ENCODE data around the gene PPM1M. TPM values are rescaled to one million over a fixed set of nuclear protein-coding genes. Genes with fewer than 3 reads are reported as not detected.
"Not testable (repeated sequence)": the region's sequence is repeated elsewhere in the genome, so short reads cannot be mapped to it uniquely, and the experiment has no call there.

Gene PPM1M
- total RNA-seq, 2 experiments from 2014 or later = 91.1 to 94.1 TPM

- no peaks in the 10 kb centered on the region for H3K27me3 Mint-ChIP-seq
- peaks cover 81% of the 10 kb centered on the region for H3K36me3 Mint-ChIP-seq
- H3K9me3 Mint-ChIP-seq (ENCODE audit: low read depth) = no peaks in the 10 kb centered on the region
- DNase-seq (no peak), ATAC-seq (no peak)
- peaks cover 62% of the 10 kb centered on the region for H3K4me1 Mint-ChIP-seq
- H3K4me3 Mint-ChIP-seq = no peak overlapping the region
- CTCF ChIA-PET = interaction anchor here (0.7 to 1.9 kb wide), 2 partner anchors 9 to 16 kb away, joined by 3 to 10 read pairs; no protein-coding TSS in a partner anchor
- H3K27ac Mint-ChIP-seq = peak overlapping the region; percentile 58
Observed at GRCh38 chr3:52262447-52262846, 16.9 kb downstream of the PPM1M start.

DNA sequence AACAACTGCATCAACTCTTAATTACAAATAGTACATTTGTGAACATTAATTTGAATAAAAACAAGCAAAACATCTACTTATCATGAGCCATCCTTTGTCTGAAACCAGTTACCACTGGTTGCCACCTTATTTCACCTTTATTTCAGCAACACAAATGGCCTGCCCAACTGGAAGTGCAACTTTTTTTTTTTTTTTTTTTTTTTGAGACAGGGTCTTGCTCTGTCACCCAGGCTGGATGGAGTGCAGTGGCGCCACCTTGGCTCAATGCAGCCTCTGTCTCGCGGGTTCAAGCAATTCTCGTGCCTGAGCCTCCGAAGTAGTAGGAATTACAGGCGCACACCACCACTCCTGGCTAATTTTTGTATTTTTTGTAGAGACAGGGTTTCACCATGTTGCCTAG, 19.8 kb downstream of the PPM1M start:
- Mint-ChIP-seq H3K36me3 (peaks cover 68% of the 10 kb centered on the region), H3K27ac (no peak overlapping the region)
- CTCF ChIA-PET = interaction anchor here (1.0 to 1.7 kb wide), 2 partner anchors 34 to 45 kb away, joined by 4 read pairs; no protein-coding TSS in a partner anchor

DNA sequence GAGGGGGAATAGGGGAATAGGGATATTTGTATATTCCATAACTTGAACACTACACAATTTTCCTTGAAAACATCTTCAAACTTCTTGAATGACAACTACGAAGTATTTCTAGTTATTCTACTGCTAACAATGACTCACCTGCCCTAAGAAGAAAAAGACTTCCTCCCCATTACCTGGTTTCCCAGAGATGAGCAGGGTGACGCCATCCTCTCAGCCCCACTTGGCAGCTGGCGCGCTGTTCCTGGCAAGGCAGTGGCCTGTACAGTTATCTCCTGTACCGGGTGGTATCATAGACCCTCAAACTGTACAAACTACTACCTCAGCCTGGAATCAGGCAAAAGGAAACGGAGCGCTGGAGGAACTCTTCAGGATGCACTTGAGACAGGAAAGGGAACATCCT, 22.5 kb downstream of the PPM1M start:
- peaks cover 75% of the 10 kb centered on the region for H3K4me1 Mint-ChIP-seq
- ATAC-seq (no peak), DNase-seq (no peak)
- H3K36me3 Mint-ChIP-seq = peaks cover 67% of the 10 kb centered on the region
- CTCF ChIA-PET = interaction anchor here (1.6 to 2.0 kb wide), 2 partner anchors 9 to 11 kb away, joined by 6 read pairs; partner anchors contain the start of gene WDR82
- no peak overlapping the region for H3K4me3 Mint-ChIP-seq
- no peaks in the 10 kb centered on the region for H3K27me3 Mint-ChIP-seq
- H3K27ac Mint-ChIP-seq = peak overlapping the region; percentile 71
- no peaks in the 10 kb centered on the region for H3K9me3 Mint-ChIP-seq (ENCODE audit: low read depth)

More for the DNA sequence above, 19.8 kb downstream of the PPM1M start:
- no peak for ATAC-seq
- Mint-ChIP-seq H3K4me3 (no peak overlapping the region), H3K27me3 (no peaks in the 10 kb centered on the region), H3K4me1 (peaks cover 72% of the 10 kb centered on the region), H3K9me3 (ENCODE audit: low read depth) (no peaks in the 10 kb centered on the region)
- DNase-seq = no peak

DNA sequence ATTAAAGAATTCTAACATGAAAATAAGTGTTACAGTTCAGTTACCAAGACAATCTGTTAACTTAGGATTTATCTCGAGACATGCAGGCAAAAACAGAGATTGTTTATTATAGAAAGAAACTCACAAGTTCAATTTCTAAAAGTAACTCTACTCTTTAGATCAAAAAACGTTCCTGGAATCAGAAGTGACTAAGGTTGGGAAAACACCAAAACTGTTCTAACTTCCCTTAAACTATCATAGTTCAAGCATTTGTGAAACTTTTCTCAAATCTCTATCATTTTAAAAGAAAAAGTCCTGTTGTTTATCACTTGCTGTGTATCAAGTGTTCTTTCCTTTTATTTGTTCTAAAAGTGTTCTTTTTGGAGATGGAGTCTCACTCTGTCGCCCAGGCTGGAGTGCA, 24.2 kb downstream of the PPM1M start:
- CTCF ChIA-PET = interaction anchor here (1.2 to 3.2 kb wide), 5 partner anchors 24 to 150 kb away, joined by 3 to 12 read pairs (median 6); partner anchors contain the start of gene PPM1M
- peaks cover 67% of the 10 kb centered on the region for H3K36me3 Mint-ChIP-seq
- no peaks in the 10 kb centered on the region for H3K27me3 Mint-ChIP-seq
- no peak for ATAC-seq
- peaks cover 82% of the 10 kb centered on the region for H3K4me1 Mint-ChIP-seq
- DNase-seq = no peak
- no peaks in the 10 kb centered on the region for H3K9me3 Mint-ChIP-seq (ENCODE audit: low read depth)
- H3K27ac Mint-ChIP-seq = peak overlapping the region; percentile 85
- peak overlapping the region; percentile 69 for H3K4me3 Mint-ChIP-seq

GRCh38 chr3:52270252-52270754, 24.7 kb downstream of the PPM1M start:
- no peak for ATAC-seq
- no peaks in the 10 kb centered on the region for H3K9me3 Mint-ChIP-seq (ENCODE audit: low read depth)
- peak overlapping the region; percentile 69 for H3K4me3 Mint-ChIP-seq
- DNase-seq = no peak
- no peaks in the 10 kb centered on the region for H3K27me3 Mint-ChIP-seq
- H3K36me3 Mint-ChIP-seq = peaks cover 66% of the 10 kb centered on the region
- H3K4me1 Mint-ChIP-seq = peaks cover 84% of the 10 kb centered on the region
- H3K27ac Mint-ChIP-seq = peak overlapping the region; percentile 85
- CTCF ChIA-PET = interaction anchor here (1.2 to 3.2 kb wide), 9 partner anchors 9 to 50 kb away, joined by 3 to 27 read pairs (median 8); partner anchors contain the start of genes PPM1M and TWF2

DNA sequence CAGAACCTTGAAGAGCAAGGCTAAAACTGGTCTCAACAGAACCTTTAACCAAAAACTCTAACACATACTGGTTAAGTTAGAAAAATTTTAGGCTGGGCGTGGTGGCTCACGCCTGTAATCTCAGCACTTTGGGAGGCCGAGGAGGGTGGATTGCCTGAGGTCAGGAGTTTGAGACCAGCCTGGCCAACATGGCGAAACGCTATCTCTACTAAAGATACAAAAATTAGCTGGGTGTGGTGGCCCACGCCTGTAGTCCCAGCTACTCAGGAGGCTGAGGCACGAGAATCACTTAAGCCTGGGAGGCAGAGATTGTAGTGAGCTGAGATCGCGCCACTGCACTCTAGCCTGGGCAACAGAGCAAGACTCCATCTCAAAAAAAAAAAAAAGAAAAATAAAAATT, 26.6 kb downstream of the PPM1M start:
- CTCF ChIA-PET = interaction anchor here (0.9 to 3.2 kb wide), 11 partner anchors 8 to 67 kb away, joined by 3 to 27 read pairs (median 8); partner anchors contain the start of gene PPM1M
- not testable (repeated sequence) for DNase-seq

GRCh38 chr3:52272831-52273230, 27.3 kb downstream of the PPM1M start:
- CTCF ChIA-PET = interaction anchor here (1.3 to 3.2 kb wide), 6 partner anchors 19 to 66 kb away, joined by 5 to 27 read pairs (median 12); partner anchors contain the start of gene PPM1M
- H3K4me3 Mint-ChIP-seq = peak overlapping the region; percentile 99
- peaks cover 66% of the 10 kb centered on the region for H3K36me3 Mint-ChIP-seq
- peak overlapping the region; percentile 96 for H3K27ac Mint-ChIP-seq
- H3K9me3 Mint-ChIP-seq (ENCODE audit: low read depth) = no peaks in the 10 kb centered on the region
- H3K4me1 Mint-ChIP-seq = peaks cover 75% of the 10 kb centered on the region
- ATAC-seq = peak; percentile 18
- DNase-seq = no peak
- H3K27me3 Mint-ChIP-seq = no peaks in the 10 kb centered on the region

More for the DNA sequence above, 26.6 kb downstream of the PPM1M start:
- Mint-ChIP-seq H3K4me3 (peak overlapping the region; percentile 69), H3K36me3 (peaks cover 67% of the 10 kb centered on the region), H3K4me1 (peaks cover 81% of the 10 kb centered on the region), H3K27ac (peak overlapping the region; percentile 85)
- not testable (repeated sequence) for ATAC-seq; H3K9me3 Mint-ChIP-seq (ENCODE audit: low read depth); H3K27me3 Mint-ChIP-seq

DNA sequence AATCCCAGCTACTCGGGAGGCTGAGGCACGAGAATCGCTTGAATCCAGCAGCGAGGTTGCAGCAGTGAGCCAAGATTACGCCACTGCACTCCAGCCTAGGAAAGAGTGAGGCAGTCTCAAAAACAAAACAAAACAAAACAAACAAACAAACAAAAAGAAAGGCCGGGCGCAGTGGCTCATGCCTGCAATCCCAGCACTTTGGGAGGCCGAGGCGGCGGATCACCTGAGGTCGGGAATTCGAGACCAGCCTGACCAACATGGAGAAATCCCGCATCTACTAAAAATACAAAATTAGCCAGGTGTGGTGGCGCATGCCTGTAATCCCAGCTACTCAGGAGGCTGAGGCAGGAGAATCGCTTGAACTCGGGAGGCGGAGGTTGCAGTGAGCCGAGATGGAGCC, 29.2 kb downstream of the PPM1M start:
- not testable (repeated sequence) for ATAC-seq; DNase-seq; H3K9me3 Mint-ChIP-seq (ENCODE audit: low read depth); H3K27me3 Mint-ChIP-seq
- H3K4me1 Mint-ChIP-seq = peaks cover 62% of the 10 kb centered on the region
- peaks cover 62% of the 10 kb centered on the region for H3K36me3 Mint-ChIP-seq
- H3K4me3 Mint-ChIP-seq = peak overlapping the region; percentile 99
- H3K27ac Mint-ChIP-seq = peak overlapping the region; percentile 96
- CTCF ChIA-PET = interaction anchor here (1.4 to 2.2 kb wide), 3 partner anchors 26 to 43 kb away, joined by 3 to 12 read pairs (median 4); no protein-coding TSS in a partner anchor

DNA sequence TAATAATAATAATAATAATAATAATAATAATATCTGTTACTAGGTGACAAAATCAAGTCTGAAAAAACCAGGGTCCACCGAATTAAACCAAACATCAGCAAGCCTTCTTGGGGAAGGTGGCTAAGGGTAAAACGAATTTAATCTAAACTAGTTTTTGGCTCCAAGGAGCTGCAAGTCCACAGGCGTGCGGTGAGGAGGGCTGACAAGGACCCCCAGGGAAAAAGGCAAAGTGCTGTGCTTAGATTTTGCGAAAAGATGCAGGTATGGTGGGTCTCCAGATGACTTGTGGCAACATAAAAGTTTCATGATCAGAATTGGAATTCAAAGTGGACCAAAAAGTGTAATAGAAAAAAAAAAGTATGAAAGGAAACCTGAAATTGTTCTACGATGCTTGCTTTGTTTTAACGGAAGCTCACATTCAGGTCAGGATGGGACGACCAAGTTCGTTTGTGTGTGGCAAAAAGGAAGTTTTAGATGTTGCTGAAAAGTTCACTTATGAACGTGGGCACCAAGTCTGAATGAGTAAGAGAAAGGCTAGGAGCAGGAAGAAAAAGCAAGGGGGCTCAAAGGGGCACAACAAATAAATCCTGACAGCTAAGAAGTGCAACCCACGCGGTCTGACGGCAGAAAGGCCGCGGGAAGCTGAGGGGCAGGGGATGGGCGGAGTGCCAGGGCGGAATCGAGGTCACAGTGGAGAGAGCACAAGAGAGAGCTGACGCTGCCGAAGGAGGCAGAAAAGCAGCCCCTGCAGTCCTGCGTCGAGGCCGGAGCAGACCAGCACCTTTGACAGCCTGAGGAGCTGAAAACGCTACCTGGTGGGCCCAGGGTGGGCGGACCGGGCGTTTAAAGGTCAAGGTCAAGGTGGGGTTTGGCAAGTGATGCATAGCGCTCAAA, 31.8 kb downstream of the PPM1M start:
- H3K4me3 Mint-ChIP-seq = peak overlapping the region; percentile 99
- no peaks in the 10 kb centered on the region for H3K9me3 Mint-ChIP-seq (ENCODE audit: low read depth)
- peaks cover 61% of the 10 kb centered on the region for H3K4me1 Mint-ChIP-seq
- CTCF ChIA-PET = interaction anchor here (0.6 to 9.7 kb wide), 16 partner anchors 8 to 170 kb away, joined by 3 to 176 read pairs (median 5); partner anchors contain the start of genes GLYCTK, PPM1M, TLR9 and TWF2
- H3K27ac Mint-ChIP-seq = peak overlapping the region; percentile 96
- peaks cover 53% of the 10 kb centered on the region for H3K36me3 Mint-ChIP-seq
- DNase-seq = peak; percentile 86
- peak; percentile 22 for ATAC-seq
- no peaks in the 10 kb centered on the region for H3K27me3 Mint-ChIP-seq

DNA sequence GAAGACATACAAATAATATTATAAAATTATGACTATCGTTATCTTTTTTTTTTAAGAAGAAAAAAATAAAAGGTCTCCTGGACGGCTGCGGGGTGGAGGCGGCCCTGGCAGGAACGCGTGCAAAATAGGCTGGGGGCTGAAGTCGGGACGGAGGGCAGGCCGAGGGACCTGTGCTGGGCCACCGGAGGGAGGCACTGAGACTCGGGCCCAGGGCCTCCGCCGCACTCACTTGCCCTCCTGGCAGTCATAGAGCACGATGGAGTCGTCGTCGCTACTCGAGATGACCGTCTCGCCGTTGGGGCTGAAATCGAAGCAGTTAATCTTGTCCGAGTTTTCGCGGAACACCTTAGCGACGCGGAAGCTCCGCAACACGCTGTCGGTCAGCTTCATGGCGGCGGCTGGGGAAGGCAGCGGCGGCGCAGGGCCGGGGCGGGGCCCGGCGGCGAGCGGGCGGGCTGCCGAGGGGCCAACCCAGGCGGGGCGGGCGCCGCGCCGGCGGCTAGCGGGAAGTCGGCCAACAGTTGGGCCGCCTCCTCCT, 32.5 kb downstream of the PPM1M start:
- CTCF ChIA-PET = interaction anchor here (0.6 to 9.7 kb wide), 18 partner anchors 10 to 169 kb away, joined by 3 to 176 read pairs (median 6); partner anchors contain the start of genes GLYCTK, PPM1M, TLR9 and TWF2
- peak overlapping the region; percentile 98 for H3K27ac Mint-ChIP-seq
- no peaks in the 10 kb centered on the region for H3K27me3 Mint-ChIP-seq
- DNase-seq (no peak), ATAC-seq (peak; percentile 66)
- no peaks in the 10 kb centered on the region for H3K9me3 Mint-ChIP-seq (ENCODE audit: low read depth)
- H3K4me3 Mint-ChIP-seq = peak overlapping the region; percentile 99
- peaks cover 61% of the 10 kb centered on the region for H3K4me1 Mint-ChIP-seq
- peaks cover 47% of the 10 kb centered on the region for H3K36me3 Mint-ChIP-seq

DNA sequence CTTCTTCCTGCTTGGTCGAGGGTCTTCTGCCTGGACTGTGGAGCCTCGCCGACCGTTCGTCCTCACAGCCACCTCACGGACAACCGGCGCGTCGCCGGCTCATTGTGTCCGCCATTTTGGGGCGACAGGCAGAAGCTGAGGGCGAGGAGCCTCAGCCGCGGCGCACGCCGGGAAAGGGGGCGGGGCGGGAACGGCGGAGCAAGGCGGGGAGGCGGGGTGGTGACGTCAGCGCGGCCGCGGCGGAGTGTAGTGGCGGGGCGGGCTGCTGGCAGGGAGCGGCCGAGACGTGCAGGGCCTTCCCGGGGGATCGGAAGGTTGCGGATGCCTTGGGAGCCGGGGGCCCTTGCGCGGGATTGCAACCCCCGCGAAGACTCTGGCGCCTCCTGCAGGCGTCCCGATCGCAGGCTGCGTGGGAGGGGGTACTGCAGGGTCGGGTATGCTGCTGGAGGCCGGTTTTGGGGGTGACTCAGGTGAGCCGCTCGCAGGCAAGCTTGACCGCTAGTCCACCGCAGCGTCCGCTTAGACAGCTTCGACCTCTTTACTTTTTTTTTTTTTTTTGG, 33.0 kb downstream of the PPM1M start, which contains the start of gene WDR82:
TSS of gene WDR82 (minus strand) at position 140 of the 560 bp plus-strand sequence. CDS start 288 bp downstream, outside the sequence.
- Mint-ChIP-seq H3K36me3 (peaks cover 42% of the 10 kb centered on the region), H3K27me3 (no peaks in the 10 kb centered on the region), H3K27ac (peak within 1 kb of the TSS; percentile 98), H3K9me3 (ENCODE audit: low read depth) (no peaks in the 10 kb centered on the region), H3K4me1 (peaks cover 61% of the 10 kb centered on the region), H3K4me3 (peak within 1 kb of the TSS; percentile 99)
- ATAC-seq (peak; percentile 76), DNase-seq (peak; percentile 98)
- CTCF ChIA-PET = interaction anchor here (1.0 to 9.7 kb wide), 13 partner anchors 11 to 97 kb away, joined by 3 to 176 read pairs (median 11); partner anchors contain the start of genes GLYCTK, PPM1M, TLR9 and TWF2

- no peaks in the 10 kb centered on the region for H3K27me3 Mint-ChIP-seq
- peak overlapping the region; percentile 99 for H3K4me3 Mint-ChIP-seq
- H3K36me3 Mint-ChIP-seq = peaks cover 33% of the 10 kb centered on the region
- H3K27ac Mint-ChIP-seq = peak overlapping the region; percentile 98
- H3K9me3 Mint-ChIP-seq (ENCODE audit: low read depth) = no peaks in the 10 kb centered on the region
- H3K4me1 Mint-ChIP-seq = peaks cover 56% of the 10 kb centered on the region
- ATAC-seq = no peak
- CTCF ChIA-PET = interaction anchor here (1.0 to 9.7 kb wide), 10 partner anchors 8 to 98 kb away, joined by 4 to 176 read pairs (median 30); partner anchors contain the start of genes GLYCTK, PPM1M and TWF2
- no peak for DNase-seq
Observed at GRCh38 chr3:52279596-52279995, 34.0 kb downstream of the PPM1M start.
